ENCODE results near the gene ZFAND2B. TPM values are rescaled to one million over a fixed set of nuclear protein-coding genes. Genes with fewer than 3 reads are reported as not detected.

Gene ZFAND2B
- total RNA-seq, 1 experiment from 2014 or later = 61.0 TPM

DNA sequence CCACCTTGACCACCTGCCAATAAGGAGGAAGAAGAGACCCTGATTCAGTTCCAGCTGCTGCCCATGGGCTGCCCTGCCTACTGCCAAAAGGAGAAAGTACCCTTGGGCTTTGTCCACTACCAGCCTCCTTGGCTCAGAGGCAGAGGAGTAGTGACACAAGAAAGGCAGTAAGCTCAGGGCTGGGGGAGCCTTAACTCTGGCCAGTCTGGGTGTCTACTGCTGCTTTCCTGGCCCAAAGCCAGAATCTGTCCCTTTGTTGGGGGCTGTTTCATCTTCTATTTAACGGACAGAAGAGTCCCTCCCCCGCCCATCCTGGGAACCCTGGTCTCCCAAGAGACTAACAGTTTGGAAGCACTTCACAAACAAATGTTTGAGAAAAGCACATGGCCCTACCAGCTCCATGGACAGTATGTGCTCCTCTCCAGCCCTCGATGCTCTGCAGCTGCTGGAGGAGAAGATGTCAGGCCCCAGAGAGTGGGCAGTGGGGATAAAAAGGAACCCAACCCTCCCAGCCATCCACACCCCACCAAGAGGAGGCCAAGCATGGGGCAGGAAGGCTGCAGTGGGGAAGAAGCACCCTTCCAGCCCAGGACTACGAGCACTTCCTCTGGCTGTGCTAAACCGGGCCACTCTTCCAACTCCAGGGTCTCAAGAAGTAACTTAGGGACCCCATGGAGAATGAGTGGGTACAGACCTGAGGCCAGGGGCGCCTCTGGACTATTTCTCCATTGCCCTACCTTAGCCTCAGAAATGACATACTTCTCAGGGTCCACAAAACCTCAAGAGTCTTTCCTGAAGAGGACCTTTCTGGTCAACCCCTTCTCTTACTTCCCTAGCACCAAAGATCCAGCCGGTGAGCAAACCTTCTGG, 21.7 kb downstream of the ZFAND2B start:
- TF ChIP-seq, protein P1, sequence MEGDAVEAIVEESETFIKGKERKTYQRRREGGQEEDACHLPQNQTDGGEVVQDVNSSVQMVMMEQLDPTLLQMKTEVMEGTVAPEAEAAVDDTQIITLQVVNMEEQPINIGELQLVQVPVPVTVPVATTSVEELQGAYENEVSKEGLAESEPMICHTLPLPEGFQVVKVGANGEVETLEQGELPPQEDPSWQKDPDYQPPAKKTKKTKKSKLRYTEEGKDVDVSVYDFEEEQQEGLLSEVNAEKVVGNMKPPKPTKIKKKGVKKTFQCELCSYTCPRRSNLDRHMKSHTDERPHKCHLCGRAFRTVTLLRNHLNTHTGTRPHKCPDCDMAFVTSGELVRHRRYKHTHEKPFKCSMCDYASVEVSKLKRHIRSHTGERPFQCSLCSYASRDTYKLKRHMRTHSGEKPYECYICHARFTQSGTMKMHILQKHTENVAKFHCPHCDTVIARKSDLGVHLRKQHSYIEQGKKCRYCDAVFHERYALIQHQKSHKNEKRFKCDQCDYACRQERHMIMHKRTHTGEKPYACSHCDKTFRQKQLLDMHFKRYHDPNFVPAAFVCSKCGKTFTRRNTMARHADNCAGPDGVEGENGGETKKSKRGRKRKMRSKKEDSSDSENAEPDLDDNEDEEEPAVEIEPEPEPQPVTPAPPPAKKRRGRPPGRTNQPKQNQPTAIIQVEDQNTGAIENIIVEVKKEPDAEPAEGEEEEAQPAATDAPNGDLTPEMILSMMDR (IDR thresholded peaks at IDR 0.05; ENCODE audit: unreplicated experiment) = no peak
- intact Hi-C loops (cut with micrococcal nuclease) = loop anchor here (2.0 kb wide), 2 partner anchors 51 to 67 kb away; partner anchors contain the start of gene DNAJB2
- Mint-ChIP-seq H3K4me1 (ENCODE audit: insufficient read depth, unreplicated experiment) (peaks cover 12% of the 10 kb centered on the region), H3K9me3 (ENCODE audit: unreplicated experiment) (no peaks in the 10 kb centered on the region), H3K36me3 (ENCODE audit: insufficient read depth, unreplicated experiment) (peaks cover 64% of the 10 kb centered on the region), H3K27ac (ENCODE audit: low read depth, unreplicated experiment) (peak overlapping the region; percentile 99), H3K4me3 (ENCODE audit: unreplicated experiment) (peak overlapping the region; percentile 100), H3K27me3 (ENCODE audit: insufficient read depth, unreplicated experiment) (no peaks in the 10 kb centered on the region)
- ChIA-PET POLR2A (interaction anchor here (0.6 to 14.6 kb wide), 21 partner anchors 11 to 695 kb away, joined by 3 to 401 read pairs (median 12); partner anchors contain the start of genes ABCB6, CNPPD1, DNAJB2 and DNPEP), CTCF (interaction anchor here (0.7 to 4.9 kb wide), 5 partner anchors 13 to 320 kb away, joined by 3 to 41 read pairs (median 7); no protein-coding TSS in a partner anchor)
- no TSS peak for BruUV-seq (replicated peaks)
- DNase-seq (ENCODE audit: unreplicated experiment) = no peak

DNA sequence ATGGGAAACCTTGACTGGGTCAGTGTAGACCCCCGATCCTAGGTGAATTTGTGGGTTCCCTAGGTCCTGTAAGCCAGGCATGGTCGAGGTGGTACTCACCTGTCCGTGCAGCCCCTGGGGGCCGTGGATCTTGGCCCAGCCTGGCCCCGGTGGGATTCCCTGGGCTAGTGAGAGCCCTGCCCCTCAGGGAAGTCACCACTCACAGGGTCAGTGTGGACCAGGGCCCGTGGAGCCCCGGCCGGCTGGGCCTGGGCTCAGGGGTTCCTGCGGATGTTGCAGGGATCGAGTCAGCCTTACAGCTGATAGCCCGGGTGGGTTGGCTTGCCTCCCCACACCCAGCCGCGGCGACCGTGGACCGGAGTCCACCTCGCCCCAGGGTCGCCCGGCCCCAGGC, 22.3 kb downstream of the ZFAND2B start:
- peaks cover 12% of the 10 kb centered on the region for H3K4me1 Mint-ChIP-seq (ENCODE audit: insufficient read depth, unreplicated experiment)
- peaks cover 64% of the 10 kb centered on the region for H3K36me3 Mint-ChIP-seq (ENCODE audit: insufficient read depth, unreplicated experiment)
- no peaks in the 10 kb centered on the region for H3K27me3 Mint-ChIP-seq (ENCODE audit: insufficient read depth, unreplicated experiment)
- peak overlapping the region; percentile 99 for H3K27ac Mint-ChIP-seq (ENCODE audit: low read depth, unreplicated experiment)
- intact Hi-C loops (cut with micrococcal nuclease) = loop anchor here (1.0 to 2.0 kb wide), 3 partner anchors 50 to 66 kb away; partner anchors contain the start of gene DNAJB2
- H3K9me3 Mint-ChIP-seq (ENCODE audit: unreplicated experiment) = no peaks in the 10 kb centered on the region
- ChIA-PET POLR2A (interaction anchor here (0.6 to 14.6 kb wide), 18 partner anchors 9 to 696 kb away, joined by 3 to 401 read pairs (median 14); partner anchors contain the start of genes ABCB6, CNPPD1, DNAJB2 and DNPEP), CTCF (interaction anchor here (0.6 to 4.9 kb wide), 6 partner anchors 13 to 342 kb away, joined by 3 to 41 read pairs (median 8); no protein-coding TSS in a partner anchor)
- DNase-seq (ENCODE audit: unreplicated experiment) = no peak
- BruUV-seq (replicated peaks) = no TSS peak
- TF ChIP-seq, protein P1 (IDR thresholded peaks at IDR 0.05; ENCODE audit: unreplicated experiment) = no peak
- H3K4me3 Mint-ChIP-seq (ENCODE audit: unreplicated experiment) = peak overlapping the region; percentile 100

DNA sequence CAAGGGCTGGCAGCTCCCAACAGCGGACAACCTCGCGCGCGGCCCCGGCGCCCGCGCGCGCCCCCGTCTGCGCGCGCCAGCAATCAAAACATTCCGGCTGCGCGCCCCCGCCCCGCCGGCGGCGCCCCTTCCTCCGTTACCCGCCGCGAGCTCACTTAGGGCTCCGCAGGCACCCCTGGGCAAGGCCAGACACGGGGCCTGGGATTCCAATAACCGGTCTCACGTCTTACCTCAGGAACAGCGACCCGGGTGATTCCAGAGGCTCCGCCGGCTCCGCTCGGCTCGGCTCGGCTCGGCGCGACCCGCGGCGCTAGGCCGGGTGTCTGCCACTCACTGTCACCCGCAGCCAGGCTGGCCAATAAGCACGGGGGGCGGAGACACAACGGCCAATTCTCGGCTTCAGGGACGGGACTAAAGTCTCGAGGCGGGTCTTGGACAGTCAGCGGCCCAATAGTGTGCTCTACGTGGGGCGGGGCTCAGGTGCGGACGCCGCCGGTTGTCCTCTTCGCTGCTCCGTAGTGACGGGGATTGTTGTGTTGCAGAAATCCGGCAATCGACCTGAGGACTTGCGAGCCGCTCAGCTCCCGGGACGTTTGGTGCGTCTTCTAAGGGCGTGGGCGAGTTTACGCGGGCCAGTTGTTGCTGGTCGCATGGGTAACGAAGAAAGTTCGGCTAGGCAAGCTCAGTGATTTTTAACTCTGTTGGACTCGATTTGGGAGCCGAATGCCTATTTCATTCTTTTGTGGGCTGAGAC, 22.9 kb downstream of the ZFAND2B start, which contains the start of the genes ANKZF1 and ATG9A:
ANKZF1 (plus strand) TSS at position 502 of the 754 bp plus-strand sequence. CDS start 452 bp downstream, outside the sequence.
ATG9A (minus strand) TSS at position 332 of the 754 bp plus-strand sequence. CDS start 1,612 bp downstream, outside the sequence.
- H3K4me3 Mint-ChIP-seq (ENCODE audit: unreplicated experiment) = peak within 1 kb of the TSS; percentile 100
- intact Hi-C loops (cut with micrococcal nuclease) = loop anchor here (1.0 to 2.0 kb wide), 4 partner anchors 15 to 65 kb away; partner anchors contain the start of genes DNAJB2, GLB1L and STK16
- TF ChIP-seq, protein P1 (IDR thresholded peaks at IDR 0.05; ENCODE audit: unreplicated experiment) = no peak
- peak within 1 kb of the TSS; percentile 99 for H3K27ac Mint-ChIP-seq (ENCODE audit: low read depth, unreplicated experiment)
- peaks cover 67% of the 10 kb centered on the region for H3K36me3 Mint-ChIP-seq (ENCODE audit: insufficient read depth, unreplicated experiment)
- CTCF ChIA-PET = interaction anchor here (0.6 to 4.9 kb wide), 9 partner anchors 12 to 342 kb away, joined by 3 to 41 read pairs (median 7); partner anchors contain the start of genes CNPPD1 and GLB1L
- POLR2A ChIA-PET = interaction anchor here (0.6 to 14.6 kb wide), 34 partner anchors 8 to 959 kb away, joined by 3 to 401 read pairs (median 5); partner anchors contain the start of genes AAMP, ABCB6, CNPPD1 and DNAJB2
- BruUV-seq (replicated peaks) = no TSS peak
- H3K27me3 Mint-ChIP-seq (ENCODE audit: insufficient read depth, unreplicated experiment) = no peaks in the 10 kb centered on the region
- peaks cover 12% of the 10 kb centered on the region for H3K4me1 Mint-ChIP-seq (ENCODE audit: insufficient read depth, unreplicated experiment)
- DNase-seq (ENCODE audit: unreplicated experiment) = peak; percentile 100
- no peaks in the 10 kb centered on the region for H3K9me3 Mint-ChIP-seq (ENCODE audit: unreplicated experiment)
